ENCODE measurements around the gene OPN3. TPM values are rescaled to one million over a fixed set of nuclear protein-coding genes. Genes with fewer than 3 reads are reported as not detected.

The OPN3 gene
- polyA plus RNA-seq, 1 donor from 2014 or later = 2.7 TPM

- H3F3A ChIP-seq (ENCODE audit: insufficient read depth, low read length, poor library complexity, severe bottlenecking) = no peaks in the 10 kb centered on the region
- TF ChIP-seq EP300 (conservative IDR thresholded peaks at IDR 0.05; ENCODE audit: poor library complexity, severe bottlenecking) (no peak), EZH2 (IDR thresholded peaks at IDR 0.05; ENCODE audit: borderline replicate concordance, insufficient read depth, low read length, poor library complexity, severe bottlenecking) (no peak), POLR2AphosphoS5 (IDR thresholded peaks at IDR 0.05) (no peak), MXI1 (conservative IDR thresholded peaks at IDR 0.05; ENCODE audit: poor library complexity, severe bottlenecking) (no peak), TAF1 (IDR thresholded peaks at IDR 0.05; ENCODE audit: low read depth) (no peak)
- H3K4me2 ChIP-seq (ENCODE audit: low read length) = no peak overlapping the region
- no peaks in the 10 kb centered on the region for H3K27me3 ChIP-seq (ENCODE audit: insufficient read depth, low read depth, low read length)
- no peak overlapping the region for H3K9ac ChIP-seq (ENCODE audit: low read length)
- peak overlapping the region; percentile 84 for H3K4me3 ChIP-seq (ENCODE audit: low read length)
- no peak overlapping the region for H2AFZ ChIP-seq (ENCODE audit: low read depth, low read length)
- H3K9me3 ChIP-seq (ENCODE audit: low read length) = no peaks in the 10 kb centered on the region
- peaks cover 26% of the 10 kb centered on the region for H3K79me2 ChIP-seq (replicated peaks; ENCODE audit: insufficient read depth, low read length)
- H3K36me3 ChIP-seq (ENCODE audit: insufficient read depth, low read length) = peaks cover 13% of the 10 kb centered on the region
- no peaks in the 10 kb centered on the region for H3K9me2 ChIP-seq (ENCODE audit: insufficient read depth, low read length)
- no peak overlapping the region for H3K27ac ChIP-seq (ENCODE audit: low read length)
- H4K20me1 ChIP-seq (ENCODE audit: insufficient read depth) = no peaks in the 10 kb centered on the region
Observed at GRCh38 chr1:241637046-241637590, 3.1 kb downstream of the OPN3 start.

GRCh38 chr1:241636291-241636690, 3.9 kb downstream of the OPN3 start:
- H3K4me2 ChIP-seq (ENCODE audit: low read length) = no peak overlapping the region
- TF ChIP-seq EZH2 (IDR thresholded peaks at IDR 0.05; ENCODE audit: borderline replicate concordance, insufficient read depth, low read length, poor library complexity, severe bottlenecking) (no peak), CTCF (IDR thresholded peaks at IDR 0.05; ENCODE audit: poor library complexity, severe bottlenecking) (no peak), MXI1 (conservative IDR thresholded peaks at IDR 0.05; ENCODE audit: poor library complexity, severe bottlenecking) (no peak), TAF1 (IDR thresholded peaks at IDR 0.05; ENCODE audit: low read depth) (no peak), REST (IDR thresholded peaks at IDR 0.05; ENCODE audit: borderline replicate concordance) (no peak), POLR2AphosphoS5 (IDR thresholded peaks at IDR 0.05) (no peak), EP300 (conservative IDR thresholded peaks at IDR 0.05; ENCODE audit: poor library complexity, severe bottlenecking) (no peak), SMC3 (conservative IDR thresholded peaks at IDR 0.05; ENCODE audit: poor library complexity) (no peak), RAD21 (conservative IDR thresholded peaks at IDR 0.05) (no peak)
- peak overlapping the region; percentile 1 for H3K4me3 ChIP-seq (ENCODE audit: low read length)
- H3K9me3 ChIP-seq (ENCODE audit: low read length) = no peaks in the 10 kb centered on the region
- H2AFZ ChIP-seq (ENCODE audit: low read depth, low read length) = no peak overlapping the region
- peaks cover 26% of the 10 kb centered on the region for H3K79me2 ChIP-seq (replicated peaks; ENCODE audit: insufficient read depth, low read length)
- no peaks in the 10 kb centered on the region for H3K9me2 ChIP-seq (ENCODE audit: insufficient read depth, low read length)
- no peaks in the 10 kb centered on the region for H3F3A ChIP-seq (ENCODE audit: insufficient read depth, low read length, poor library complexity, severe bottlenecking)
- peaks cover 13% of the 10 kb centered on the region for H3K36me3 ChIP-seq (ENCODE audit: insufficient read depth, low read length)
- H4K20me1 ChIP-seq (ENCODE audit: insufficient read depth) = no peaks in the 10 kb centered on the region
- H3K9ac ChIP-seq (ENCODE audit: low read length) = no peak overlapping the region
- H3K27me3 ChIP-seq (ENCODE audit: insufficient read depth, low read depth, low read length) = no peaks in the 10 kb centered on the region
- no peak overlapping the region for H3K27ac ChIP-seq (ENCODE audit: low read length)

Data from neural cell (in vitro differentiated cells).